Measurements from ENCODE around the gene CD48.

DNA sequence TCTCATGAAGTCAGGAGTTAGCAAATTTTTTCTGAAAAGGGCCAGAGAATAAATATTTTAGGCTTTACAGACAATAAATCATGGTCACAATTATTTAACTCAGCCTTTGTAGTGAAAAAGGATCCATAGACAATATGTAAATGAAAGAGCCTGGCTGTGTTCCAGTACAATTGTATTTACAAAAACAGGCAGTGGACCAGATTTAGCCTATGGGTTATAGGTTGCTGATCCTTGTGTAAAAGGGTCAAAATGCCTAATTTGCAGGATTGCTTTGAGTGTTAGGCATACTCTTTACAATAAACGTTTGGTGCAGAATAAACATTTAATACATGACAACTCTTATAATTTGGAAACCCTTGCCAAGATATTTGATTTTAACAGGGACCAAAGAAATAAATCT is 33.9 kb upstream of the CD48 start:
- TF ChIP-seq, protein P1, sequence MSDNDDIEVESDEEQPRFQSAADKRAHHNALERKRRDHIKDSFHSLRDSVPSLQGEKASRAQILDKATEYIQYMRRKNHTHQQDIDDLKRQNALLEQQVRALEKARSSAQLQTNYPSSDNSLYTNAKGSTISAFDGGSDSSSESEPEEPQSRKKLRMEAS (IDR thresholded peaks at IDR 0.05): no peak
- TF ChIP-seq, protein P2, sequence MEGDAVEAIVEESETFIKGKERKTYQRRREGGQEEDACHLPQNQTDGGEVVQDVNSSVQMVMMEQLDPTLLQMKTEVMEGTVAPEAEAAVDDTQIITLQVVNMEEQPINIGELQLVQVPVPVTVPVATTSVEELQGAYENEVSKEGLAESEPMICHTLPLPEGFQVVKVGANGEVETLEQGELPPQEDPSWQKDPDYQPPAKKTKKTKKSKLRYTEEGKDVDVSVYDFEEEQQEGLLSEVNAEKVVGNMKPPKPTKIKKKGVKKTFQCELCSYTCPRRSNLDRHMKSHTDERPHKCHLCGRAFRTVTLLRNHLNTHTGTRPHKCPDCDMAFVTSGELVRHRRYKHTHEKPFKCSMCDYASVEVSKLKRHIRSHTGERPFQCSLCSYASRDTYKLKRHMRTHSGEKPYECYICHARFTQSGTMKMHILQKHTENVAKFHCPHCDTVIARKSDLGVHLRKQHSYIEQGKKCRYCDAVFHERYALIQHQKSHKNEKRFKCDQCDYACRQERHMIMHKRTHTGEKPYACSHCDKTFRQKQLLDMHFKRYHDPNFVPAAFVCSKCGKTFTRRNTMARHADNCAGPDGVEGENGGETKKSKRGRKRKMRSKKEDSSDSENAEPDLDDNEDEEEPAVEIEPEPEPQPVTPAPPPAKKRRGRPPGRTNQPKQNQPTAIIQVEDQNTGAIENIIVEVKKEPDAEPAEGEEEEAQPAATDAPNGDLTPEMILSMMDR (IDR thresholded peaks at IDR 0.05 in 2 of 3, conservative IDR thresholded peaks at IDR 0.05 in 1 of 3; ENCODE audit: borderline replicate concordance in 1 of 3, insufficient read depth in 1 of 3, low read depth in 2 of 3, low read length in 2 of 3): no peak
- TF ChIP-seq POLR2AphosphoS5 (IDR thresholded peaks at IDR 0.05; ENCODE audit: low read depth, low read length) (no peak), EZH2 (IDR thresholded peaks at IDR 0.05) (no peak), ZFX (IDR thresholded peaks at IDR 0.05) (no peak), SP1 (IDR thresholded peaks at IDR 0.05; ENCODE audit: low read depth) (no peak), POLR2A (IDR thresholded peaks at IDR 0.05; ENCODE audit: borderline replicate concordance, extremely low read depth, insufficient read depth, insufficient read length) (no peak), TCF7L2 (IDR thresholded peaks at IDR 0.05; ENCODE audit: borderline replicate concordance, extremely low read depth, insufficient read depth, insufficient read length) (no peak)
- TF ChIP-seq, protein P3, sequence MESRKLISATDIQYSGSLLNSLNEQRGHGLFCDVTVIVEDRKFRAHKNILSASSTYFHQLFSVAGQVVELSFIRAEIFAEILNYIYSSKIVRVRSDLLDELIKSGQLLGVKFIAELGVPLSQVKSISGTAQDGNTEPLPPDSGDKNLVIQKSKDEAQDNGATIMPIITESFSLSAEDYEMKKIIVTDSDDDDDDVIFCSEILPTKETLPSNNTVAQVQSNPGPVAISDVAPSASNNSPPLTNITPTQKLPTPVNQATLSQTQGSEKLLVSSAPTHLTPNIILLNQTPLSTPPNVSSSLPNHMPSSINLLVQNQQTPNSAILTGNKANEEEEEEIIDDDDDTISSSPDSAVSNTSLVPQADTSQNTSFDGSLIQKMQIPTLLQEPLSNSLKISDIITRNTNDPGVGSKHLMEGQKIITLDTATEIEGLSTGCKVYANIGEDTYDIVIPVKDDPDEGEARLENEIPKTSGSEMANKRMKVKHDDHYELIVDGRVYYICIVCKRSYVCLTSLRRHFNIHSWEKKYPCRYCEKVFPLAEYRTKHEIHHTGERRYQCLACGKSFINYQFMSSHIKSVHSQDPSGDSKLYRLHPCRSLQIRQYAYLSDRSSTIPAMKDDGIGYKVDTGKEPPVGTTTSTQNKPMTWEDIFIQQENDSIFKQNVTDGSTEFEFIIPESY (IDR thresholded peaks at IDR 0.05; ENCODE audit: extremely low read depth, insufficient replicate concordance, low read length): no peak
